HEK293 (cell line): ENCODE data around the gene GPSM1.
A peak's percentile ranks its signal among the peaks of the same experiment; 100 is the strongest.

Experiments
- CTCF ChIA-PET: fragments of 350-600 bp; formaldehyde crosslinking; extraction: SDS; loops from one replicate; lab custom pipeline; 2021; ENCODE audit warnings: antibody characterized with exemption; lab: Yijun Ruan, JAX
- POLR2A ChIA-PET: fragments of 300-600 bp; formaldehyde crosslinking; extraction: SDS; loops from one replicate; lab custom pipeline; 2020; ENCODE audit warnings: antibody characterized with exemption, inconsistent platforms; lab: Yijun Ruan, JAX
- H3K27ac ChIP-seq: fragments of 200-500 bp; sonication (Bioruptor generic); 2 replicates; pipeline ENCODE4 v1.5.1; 2014; ENCODE audit warnings: low read depth, low read length, control low read depth, inconsistent platforms; ENCODE audit errors: extremely low read depth
- H3K36me3 ChIP-seq, 2 experiments: fragments of 200-500 bp in 1 of 2; sonication (Bioruptor generic) in 1 of 2; 1 replicate in 1 of 2; 2 replicates in 1 of 2; pipeline ENCODE4 v1.5.1; 2014 to 2017; ENCODE audit warnings: inconsistent platforms in 2 of 2, low read length in 2 of 2; ENCODE audit not compliant: control insufficient read depth in 2 of 2, insufficient read depth in 1 of 2
- H3K4me1 ChIP-seq: fragments of 200-500 bp; sonication (Bioruptor generic); 2 replicates; pipeline ENCODE4 v1.5.1; 2014; ENCODE audit warnings: mild to moderate bottlenecking, low read length, inconsistent platforms; ENCODE audit not compliant: control insufficient read depth, insufficient read depth
- H3K4me3 ChIP-seq: 2 replicates; pipeline ENCODE4 v1.5.1; 2011; ENCODE audit warnings: low read depth, mild to moderate bottlenecking, control low read depth, low read length, moderate library complexity
- H3K9me3 ChIP-seq: fragments of 200-500 bp; sonication (Bioruptor generic); 2 replicates; pipeline ENCODE4 v1.5.1; 2014; ENCODE audit warnings: low read depth, low read length, inconsistent platforms; ENCODE audit not compliant: control insufficient read depth, insufficient read depth
- BCL6B ChIP-seq: fragments of 450-650 bp; formaldehyde crosslinking; IDR thresholded peaks from 2 replicates; pipeline ENCODE4 v1.5.1; 2017; ENCODE audit warnings: missing biosample characterization, missing genetic modification characterization
- GLI2 ChIP-seq: fragments of 450-650 bp; formaldehyde crosslinking; IDR thresholded peaks from 2 replicates; pipeline ENCODE4; 2017; ENCODE audit warnings: missing biosample characterization, missing genetic modification characterization, low read depth, borderline replicate concordance
- GLI4 ChIP-seq: fragments of 450-650 bp; formaldehyde crosslinking; IDR thresholded peaks from 2 replicates; pipeline ENCODE4 v1.5.1; 2016; ENCODE audit warnings: missing biosample characterization, missing genetic modification characterization
- KLF1 ChIP-seq: fragments of 450-650 bp; formaldehyde crosslinking; IDR thresholded peaks from 2 replicates; pipeline ENCODE4 v1.5.1; 2016; ENCODE audit warnings: missing biosample characterization, missing genetic modification characterization
- SP2 ChIP-seq: fragments of 450-650 bp; formaldehyde crosslinking; IDR thresholded peaks from 2 replicates; pipeline ENCODE4 v1.5.1; 2016; ENCODE audit warnings: missing biosample characterization, missing genetic modification characterization
- YY2 ChIP-seq: fragments of 450-650 bp; formaldehyde crosslinking; IDR thresholded peaks from 2 replicates; pipeline ENCODE4 v1.5.1; 2016; ENCODE audit warnings: missing biosample characterization, missing genetic modification characterization
- ZBTB1 ChIP-seq: fragments of 450-650 bp; formaldehyde crosslinking; IDR thresholded peaks from 2 replicates; pipeline ENCODE4 v1.5.1; 2016; ENCODE audit warnings: missing biosample characterization, missing genetic modification characterization
- ZFP41 ChIP-seq: fragments of 450-650 bp; formaldehyde crosslinking; IDR thresholded peaks from 2 replicates; pipeline ENCODE4 v1.5.1; 2016; ENCODE audit warnings: missing biosample characterization, missing genetic modification characterization, borderline replicate concordance
- ZIC2 ChIP-seq: fragments of 450-650 bp; formaldehyde crosslinking; IDR thresholded peaks from 2 replicates; pipeline ENCODE4 v1.5.1; 2016; ENCODE audit warnings: missing biosample characterization, missing genetic modification characterization
- ZNF155 ChIP-seq: fragments of 450-650 bp; formaldehyde crosslinking; IDR thresholded peaks from 2 replicates; pipeline ENCODE4 v1.5.1; 2016; ENCODE audit warnings: missing biosample characterization, missing genetic modification characterization
- ZNF174 ChIP-seq: fragments of 450-650 bp; formaldehyde crosslinking; IDR thresholded peaks from 2 replicates; pipeline ENCODE4 v1.5.0; 2017; ENCODE audit warnings: missing biosample characterization, mild to moderate bottlenecking, missing genetic modification characterization
- ZNF184 ChIP-seq: fragments of 450-650 bp; IDR thresholded peaks from 2 replicates; pipeline ENCODE4 v1.5.1; 2018; ENCODE audit warnings: missing biosample characterization, mild to moderate bottlenecking, missing genetic modification characterization
- ZNF280C ChIP-seq: fragments of 450-650 bp; formaldehyde crosslinking; IDR thresholded peaks from 2 replicates; pipeline ENCODE4 v1.5.1; 2016; ENCODE audit warnings: missing biosample characterization, missing genetic modification characterization
- ZNF280D ChIP-seq: fragments of 450-650 bp; formaldehyde crosslinking; IDR thresholded peaks from 2 replicates; pipeline ENCODE4 v1.5.1; 2016; ENCODE audit warnings: missing biosample characterization, missing genetic modification characterization
- ZNF292 ChIP-seq: fragments of 450-650 bp; formaldehyde crosslinking; IDR thresholded peaks from 2 replicates; pipeline ENCODE4 v1.5.1; 2016; ENCODE audit warnings: low read depth, missing biosample characterization, missing genetic modification characterization, borderline replicate concordance
- ZNF302 ChIP-seq: fragments of 450-650 bp; formaldehyde crosslinking; IDR thresholded peaks from 2 replicates; pipeline ENCODE4 v1.5.1; 2016; ENCODE audit warnings: missing biosample characterization, missing genetic modification characterization, low read depth
- ZNF311 ChIP-seq: fragments of 450-650 bp; formaldehyde crosslinking; IDR thresholded peaks from 2 replicates; pipeline ENCODE4 v1.5.1; 2017; ENCODE audit warnings: missing biosample characterization, missing genetic modification characterization, borderline replicate concordance
- ZNF335 ChIP-seq: fragments of 450-650 bp; formaldehyde crosslinking; conservative IDR thresholded peaks from 2 replicates; pipeline ENCODE4 v1.5.1; 2016; ENCODE audit warnings: missing biosample characterization, missing genetic modification characterization
- ZNF350 ChIP-seq: fragments of 450-650 bp; formaldehyde crosslinking; IDR thresholded peaks from 2 replicates; pipeline ENCODE4 v1.5.0; 2017; ENCODE audit warnings: missing biosample characterization, mild to moderate bottlenecking, missing genetic modification characterization
- ZNF416 ChIP-seq: fragments of 450-650 bp; formaldehyde crosslinking; IDR thresholded peaks from 2 replicates; pipeline ENCODE4 v1.5.1; 2016; ENCODE audit warnings: missing biosample characterization, missing genetic modification characterization
- ZNF513 ChIP-seq: fragments of 450-650 bp; IDR thresholded peaks from 2 replicates; pipeline ENCODE4 v1.5.1; 2018; ENCODE audit warnings: missing biosample characterization, missing genetic modification characterization
- ZNF514 ChIP-seq: fragments of 450-650 bp; formaldehyde crosslinking; IDR thresholded peaks from 2 replicates; pipeline ENCODE4 v1.5.1; 2016; ENCODE audit warnings: missing biosample characterization, missing genetic modification characterization
- ZNF571 ChIP-seq: fragments of 450-650 bp; formaldehyde crosslinking; IDR thresholded peaks from 2 replicates; pipeline ENCODE4 v1.5.0; 2017; ENCODE audit warnings: missing biosample characterization, missing genetic modification characterization
- ZNF580 ChIP-seq: fragments of 450-650 bp; formaldehyde crosslinking; IDR thresholded peaks from 2 replicates; pipeline ENCODE4 v1.5.1; 2016; ENCODE audit warnings: missing biosample characterization, missing genetic modification characterization
- ZNF768 ChIP-seq: fragments of 450-650 bp; formaldehyde crosslinking; IDR thresholded peaks from 2 replicates; pipeline ENCODE4 v1.5.1; 2018; ENCODE audit warnings: missing biosample characterization, mild to moderate bottlenecking, missing genetic modification characterization
- ZSCAN16 ChIP-seq: fragments of 450-650 bp; formaldehyde crosslinking; IDR thresholded peaks from 2 replicates; pipeline ENCODE4 v1.5.1; 2016; ENCODE audit warnings: missing biosample characterization, missing genetic modification characterization

GPSM1 gene

GRCh38 chr9:136304456-136304855, 22.9 kb upstream of the GPSM1 start (continued):
- TF ChIP-seq ZNF280D = no peak
- TF ChIP-seq ZNF280C (tag by site-specific recombination) = no peak
- TF ChIP-seq GLI2 = no peak
- no peak for TF ChIP-seq SP2
- no peak for TF ChIP-seq ZNF571 (tag by site-specific recombination)

- Histone ChIP-seq H3K4me3 (no peak overlapping the region), H3K36me3 (no peaks in the 10 kb centered on the region), H3K27ac (no peak overlapping the region), H3K9me3 (no peaks in the 10 kb centered on the region), H3K4me1 (no peaks in the 10 kb centered on the region)
- ChIA-PET POLR2A (no interaction called here), CTCF (interaction anchor here (1.1 kb wide), 1 partner anchor 8 kb away, joined by 4 read pairs; no protein-coding TSS in a partner anchor)
- TF ChIP-seq ZSCAN16 (tag by site-specific recombination) (no peak), ZNF335 (tag by site-specific recombination) (peak; percentile 31), ZNF155 (no peak), ZNF292 (tag by site-specific recombination) (no peak), ZNF184 (no peak), ZBTB1 (tag by site-specific recombination) (no peak), ZNF514 (tag by site-specific recombination) (no peak), ZNF350 (tag by site-specific recombination) (no peak), ZNF513 (tag by site-specific recombination) (no peak), ZNF416 (tag by site-specific recombination) (no peak), ZNF311 (tag by site-specific recombination) (no peak), ZNF174 (tag by site-specific recombination) (no peak), BCL6B (tag by site-specific recombination) (no peak), ZFP41 (tag by site-specific recombination) (no peak), ZNF768 (tag by site-specific recombination) (no peak), ZNF302 (tag by site-specific recombination) (no peak), ZIC2 (tag by site-specific recombination) (peak; percentile 34; the same call in 1 of the 2 replicates), ZNF280D (no peak), YY2 (tag by site-specific recombination) (no peak), GLI4 (tag by site-specific recombination) (no peak), KLF1 (tag by site-specific recombination) (0 out of 2 replicates have a peak, but pooled peaks have one; percentile 19), ZNF580 (tag by site-specific recombination) (no peak)
These were observed 22.4 kb upstream of the GPSM1 start for GRCh38 chr9:136304981-136305380.
